ENCODE data around the gene C11orf98. TPM values are rescaled to one million over a fixed set of nuclear protein-coding genes. Genes with fewer than 3 reads are reported as not detected.
"Not testable (repeated sequence)": the region's sequence is repeated elsewhere in the genome, so short reads cannot be mapped to it uniquely, and the experiment has no call there.

The C11orf98 gene
- total RNA-seq, 2 experiments from 2014 or later: 88.4 to 93.5 TPM

- CTCF ChIA-PET: no interaction called here
- H3K36me3 Mint-ChIP-seq (ENCODE audit: low read depth): peaks cover 57% of the 10 kb centered on the region
- peak overlapping the region; percentile 91 for H3K4me3 Mint-ChIP-seq
- no peaks in the 10 kb centered on the region for H3K9me3 Mint-ChIP-seq
- H3K4me1 Mint-ChIP-seq: peaks cover 66% of the 10 kb centered on the region
- H3K27ac Mint-ChIP-seq: peak overlapping the region; percentile 91
- H3K27me3 Mint-ChIP-seq: no peaks in the 10 kb centered on the region
- POLR2A ChIA-PET: interaction anchor here (1.1 to 9.6 kb wide), 13 partner anchors 9 to 186 kb away, joined by 3 to 192 read pairs (median 32); partner anchors contain the start of genes BSCL2, EEF1G, GANAB and GNG3
- no peak for DNase-seq
Observed at GRCh38 chr11:62669420-62670161, 4.6 kb upstream of the C11orf98 start.

GRCh38 chr11:62667460-62667859 lies 2.5 kb upstream of the C11orf98 start:
- no peak for DNase-seq
- Mint-ChIP-seq H3K4me3 (peak overlapping the region; percentile 93), H3K27me3 (no peaks in the 10 kb centered on the region), H3K4me1 (peaks cover 63% of the 10 kb centered on the region), H3K27ac (peak overlapping the region; percentile 88), H3K36me3 (ENCODE audit: low read depth) (peaks cover 58% of the 10 kb centered on the region), H3K9me3 (no peaks in the 10 kb centered on the region)
- POLR2A ChIA-PET: interaction anchor here (0.7 to 9.6 kb wide), 21 partner anchors 11 to 1650 kb away, joined by 3 to 212 read pairs (median 6); partner anchors contain the start of genes B3GAT3, EEF1G, EML3 and GANAB
- CTCF ChIA-PET: interaction anchor here (0.5 to 1.5 kb wide), 6 partner anchors 12 to 243 kb away, joined by 3 to 6 read pairs (median 4); no protein-coding TSS in a partner anchor

GRCh38 chr11:62666259-62666926 lies 1.4 kb upstream of the C11orf98 start:
- DNase-seq: peak; percentile 31
- H3K4me3 Mint-ChIP-seq: peak overlapping the region; percentile 93
- peaks cover 61% of the 10 kb centered on the region for H3K4me1 Mint-ChIP-seq
- peak overlapping the region; percentile 88 for H3K27ac Mint-ChIP-seq
- CTCF ChIA-PET: interaction anchor here (0.7 to 2.8 kb wide), 4 partner anchors 11 to 75 kb away, joined by 3 to 16 read pairs (median 8); partner anchors contain the start of gene TUT1
- POLR2A ChIA-PET: interaction anchor here (0.6 to 9.6 kb wide), 34 partner anchors 8 to 1651 kb away, joined by 3 to 212 read pairs (median 10); partner anchors contain the start of genes B3GAT3, BSCL2, EEF1G and EML3
- peaks cover 57% of the 10 kb centered on the region for H3K36me3 Mint-ChIP-seq (ENCODE audit: low read depth)
- no peaks in the 10 kb centered on the region for H3K27me3 Mint-ChIP-seq
- H3K9me3 Mint-ChIP-seq: no peaks in the 10 kb centered on the region

- Mint-ChIP-seq H3K27ac (peak overlapping the region; percentile 88), H3K36me3 (ENCODE audit: low read depth) (peaks cover 53% of the 10 kb centered on the region), H3K9me3 (no peaks in the 10 kb centered on the region), H3K27me3 (no peaks in the 10 kb centered on the region), H3K4me3 (peak overlapping the region; percentile 93), H3K4me1 (peaks cover 57% of the 10 kb centered on the region)
- ChIA-PET POLR2A (interaction anchor here (0.6 to 9.6 kb wide), 58 partner anchors 8 to 329 kb away, joined by 3 to 212 read pairs (median 7); partner anchors contain the start of genes AHNAK, ASRGL1, B3GAT3 and BSCL2), CTCF (interaction anchor here (0.5 to 2.8 kb wide), 25 partner anchors 9 to 241 kb away, joined by 3 to 16 read pairs (median 6); partner anchors contain the start of genes B3GAT3, EEF1G, INTS5 and ROM1)
- DNase-seq: peak; percentile 68
Observed at GRCh38 chr11:62665599-62666258, 719 bp upstream of the C11orf98 start.

- CTCF ChIA-PET: interaction anchor here (0.7 to 2.8 kb wide), 25 partner anchors 8 to 263 kb away, joined by 3 to 16 read pairs (median 6); partner anchors contain the start of genes B3GAT3, EEF1G, INTS5 and ROM1
- Mint-ChIP-seq H3K27ac (peak overlapping the region; percentile 88), H3K9me3 (no peaks in the 10 kb centered on the region), H3K36me3 (ENCODE audit: low read depth) (peaks cover 47% of the 10 kb centered on the region), H3K4me3 (peak overlapping the region; percentile 93), H3K27me3 (no peaks in the 10 kb centered on the region), H3K4me1 (peaks cover 46% of the 10 kb centered on the region)
- DNase-seq: peak; percentile 59
- POLR2A ChIA-PET: interaction anchor here (0.6 to 9.6 kb wide), 66 partner anchors 7 to 327 kb away, joined by 3 to 212 read pairs (median 5); partner anchors contain the start of genes AHNAK, ASRGL1, B3GAT3 and BSCL2
Observed at GRCh38 chr11:62664405-62665074, 470 bp downstream of the C11orf98 start.

GRCh38 chr11:62656796-62657429 lies 8.1 kb downstream of the C11orf98 start:
- POLR2A ChIA-PET: interaction anchor here (0.7 to 5.9 kb wide), 10 partner anchors 8 to 184 kb away, joined by 3 to 212 read pairs (median 4); partner anchors contain the start of genes C11orf98, CSKMT, EML3 and GANAB
- no peaks in the 10 kb centered on the region for H3K27me3 Mint-ChIP-seq

GRCh38 chr11:62654297-62654696 lies 10.7 kb downstream of the C11orf98 start:
- peak overlapping the region; percentile 34 for H3K27ac Mint-ChIP-seq
- H3K27me3 Mint-ChIP-seq: no peaks in the 10 kb centered on the region
- H3K4me3 Mint-ChIP-seq: peak overlapping the region; percentile 49
- ChIA-PET CTCF (interaction anchor here (0.6 to 2.7 kb wide), 5 partner anchors 9 to 86 kb away, joined by 3 to 16 read pairs (median 5); partner anchors contain the start of genes C11orf98, CSKMT and TUT1), POLR2A (interaction anchor here (1.1 to 5.9 kb wide), 14 partner anchors 8 to 187 kb away, joined by 3 to 212 read pairs (median 6); partner anchors contain the start of genes B3GAT3, C11orf98, CSKMT and GANAB)
- H3K9me3 Mint-ChIP-seq: no peaks in the 10 kb centered on the region
- H3K36me3 Mint-ChIP-seq (ENCODE audit: low read depth): peaks cover 13% of the 10 kb centered on the region
- no peak for DNase-seq
- H3K4me1 Mint-ChIP-seq: peaks cover 32% of the 10 kb centered on the region

More at GRCh38 chr11:62656796-62657429, 8.1 kb downstream of the C11orf98 start:
- peaks cover 19% of the 10 kb centered on the region for H3K4me1 Mint-ChIP-seq
- H3K4me3 Mint-ChIP-seq: no peak overlapping the region
- peaks cover 8% of the 10 kb centered on the region for H3K36me3 Mint-ChIP-seq (ENCODE audit: low read depth)
- no peak for DNase-seq
- CTCF ChIA-PET: interaction anchor here (1.0 to 1.4 kb wide), 4 partner anchors 8 to 114 kb away, joined by 3 to 4 read pairs (median 3); partner anchors contain the start of genes C11orf98 and CSKMT
- no peaks in the 10 kb centered on the region for H3K9me3 Mint-ChIP-seq
- no peak overlapping the region for H3K27ac Mint-ChIP-seq

GRCh38 chr11:62652161-62653006 lies 12.6 kb downstream of the C11orf98 start:
- POLR2A ChIA-PET: interaction anchor here (0.6 to 5.9 kb wide), 30 partner anchors 8 to 203 kb away, joined by 3 to 212 read pairs (median 6); partner anchors contain the start of genes B3GAT3, BSCL2, C11orf98 and CSKMT
- H3K27me3 Mint-ChIP-seq: no peaks in the 10 kb centered on the region

GRCh38 chr11:62650283-62650682 lies 14.7 kb downstream of the C11orf98 start:
- H3K27ac Mint-ChIP-seq, DNase-seq, H3K27me3 Mint-ChIP-seq, H3K4me3 Mint-ChIP-seq, H3K9me3 Mint-ChIP-seq: not testable (repeated sequence)
- ChIA-PET POLR2A (interaction anchor here (1.1 to 12.3 kb wide), 4 partner anchors 16 to 49 kb away, joined by 3 to 192 read pairs (median 6); partner anchors contain the start of genes C11orf98, CSKMT, LBHD1 and MTA2), CTCF (interaction anchor here (1.1 kb wide), 1 partner anchor 44 kb away, joined by 4 read pairs; no protein-coding TSS in a partner anchor)
- peaks cover 26% of the 10 kb centered on the region for H3K36me3 Mint-ChIP-seq (ENCODE audit: low read depth)
- H3K4me1 Mint-ChIP-seq: peaks cover 47% of the 10 kb centered on the region

More at GRCh38 chr11:62652161-62653006, 12.6 kb downstream of the C11orf98 start:
- CTCF ChIA-PET: interaction anchor here (1.0 to 1.6 kb wide), 3 partner anchors 12 to 110 kb away, joined by 3 to 15 read pairs (median 10); partner anchors contain the start of genes C11orf98, CSKMT and TUT1
- Mint-ChIP-seq H3K27ac (peak overlapping the region; percentile 85), H3K9me3 (no peaks in the 10 kb centered on the region), H3K36me3 (ENCODE audit: low read depth) (peaks cover 17% of the 10 kb centered on the region), H3K4me3 (peak overlapping the region; percentile 91), H3K4me1 (peaks cover 34% of the 10 kb centered on the region)
- peak; percentile 47 for DNase-seq

GRCh38 chr11:62649486-62649885 lies 15.5 kb downstream of the C11orf98 start:
- Mint-ChIP-seq H3K4me1 (peaks cover 50% of the 10 kb centered on the region), H3K9me3 (no peaks in the 10 kb centered on the region), H3K27me3 (no peaks in the 10 kb centered on the region), H3K4me3 (no peak overlapping the region), H3K36me3 (ENCODE audit: low read depth) (peaks cover 31% of the 10 kb centered on the region), H3K27ac (no peak overlapping the region)
- ChIA-PET CTCF (interaction anchor here (1.1 to 1.2 kb wide), 3 partner anchors 15 to 45 kb away, joined by 3 to 4 read pairs (median 3); partner anchors contain the start of genes B3GAT3 and C11orf98), POLR2A (interaction anchor here (1.1 to 12.3 kb wide), 7 partner anchors 16 to 207 kb away, joined by 3 to 192 read pairs (median 8); partner anchors contain the start of genes B3GAT3, C11orf98, CSKMT and HNRNPUL2)
- DNase-seq: no peak
